HEK293 (cell line): ENCODE data around the gene PYHIN1.

Experiments used
- CTCF ChIA-PET: fragments of 350-600 bp; formaldehyde crosslinking; extraction: SDS; loops from one replicate; lab custom pipeline; 2021; ENCODE audit warnings: antibody characterized with exemption; lab: Yijun Ruan, JAX
- POLR2A ChIA-PET: fragments of 300-600 bp; formaldehyde crosslinking; extraction: SDS; loops from one replicate; lab custom pipeline; 2020; ENCODE audit warnings: antibody characterized with exemption, inconsistent platforms; lab: Yijun Ruan, JAX
- H3K27ac ChIP-seq: fragments of 200-500 bp; sonication (Bioruptor generic); 2 replicates; pipeline ENCODE4 v1.5.1; 2014; ENCODE audit warnings: low read depth, low read length, control low read depth, inconsistent platforms; ENCODE audit errors: extremely low read depth
- H3K36me3 ChIP-seq, 2 experiments: fragments of 200-500 bp in 1 of 2; sonication (Bioruptor generic) in 1 of 2; 1 replicate in 1 of 2; 2 replicates in 1 of 2; pipeline ENCODE4 v1.5.1; 2014 to 2017; ENCODE audit warnings: inconsistent platforms in 2 of 2, low read length in 2 of 2; ENCODE audit not compliant: control insufficient read depth in 2 of 2, insufficient read depth in 1 of 2
- H3K4me1 ChIP-seq: fragments of 200-500 bp; sonication (Bioruptor generic); 2 replicates; pipeline ENCODE4 v1.5.1; 2014; ENCODE audit warnings: mild to moderate bottlenecking, low read length, inconsistent platforms; ENCODE audit not compliant: control insufficient read depth, insufficient read depth
- H3K4me3 ChIP-seq: 2 replicates; pipeline ENCODE4 v1.5.1; 2011; ENCODE audit warnings: low read depth, mild to moderate bottlenecking, control low read depth, low read length, moderate library complexity
- H3K9me3 ChIP-seq: fragments of 200-500 bp; sonication (Bioruptor generic); 2 replicates; pipeline ENCODE4 v1.5.1; 2014; ENCODE audit warnings: low read depth, low read length, inconsistent platforms; ENCODE audit not compliant: control insufficient read depth, insufficient read depth
- BCL11B ChIP-seq: fragments of 450-650 bp; formaldehyde crosslinking; IDR thresholded peaks from 2 replicates; pipeline ENCODE4 v1.5.1; 2016; ENCODE audit warnings: low read depth, missing biosample characterization, missing genetic modification characterization
- GLI2 ChIP-seq: fragments of 450-650 bp; formaldehyde crosslinking; IDR thresholded peaks from 2 replicates; pipeline ENCODE4; 2017; ENCODE audit warnings: missing biosample characterization, missing genetic modification characterization, low read depth, borderline replicate concordance
- GLIS2 ChIP-seq: fragments of 450-650 bp; formaldehyde crosslinking; IDR thresholded peaks from 2 replicates; pipeline ENCODE4 v1.5.1; 2016; ENCODE audit warnings: missing biosample characterization, missing genetic modification characterization
- HOXD13 ChIP-seq: sonication (generic); formaldehyde crosslinking; IDR thresholded peaks from 2 replicates; pipeline ENCODE4 v1.8.0; 2022; ENCODE audit warnings: missing genetic modification reagents, borderline replicate concordance
- KLF9 ChIP-seq: fragments of 450-650 bp; formaldehyde crosslinking; IDR thresholded peaks from 2 replicates; pipeline ENCODE4 v1.5.1; 2016; ENCODE audit warnings: missing biosample characterization, missing genetic modification characterization, low read depth
- MEIS1 ChIP-seq: sonication (generic); formaldehyde crosslinking; IDR thresholded peaks from 2 replicates; pipeline ENCODE4 v1.8.1; 2022; ENCODE audit warnings: missing genetic modification reagents, mild to moderate bottlenecking, borderline replicate concordance
- PRDM4 ChIP-seq: fragments of 450-650 bp; formaldehyde crosslinking; IDR thresholded peaks from 2 replicates; pipeline ENCODE4 v1.5.1; 2017; ENCODE audit warnings: missing biosample characterization, missing genetic modification characterization
- RBAK ChIP-seq: fragments of 450-650 bp; formaldehyde crosslinking; IDR thresholded peaks from 2 replicates; pipeline ENCODE4 v1.5.1; 2016; ENCODE audit warnings: missing biosample characterization, missing genetic modification characterization
- YY2 ChIP-seq: fragments of 450-650 bp; formaldehyde crosslinking; IDR thresholded peaks from 2 replicates; pipeline ENCODE4 v1.5.1; 2016; ENCODE audit warnings: missing biosample characterization, missing genetic modification characterization
- ZEB2 ChIP-seq: fragments of 450-650 bp; formaldehyde crosslinking; IDR thresholded peaks from 2 replicates; pipeline ENCODE4 v1.5.1; 2016; ENCODE audit warnings: missing biosample characterization, missing genetic modification characterization
- ZNF10 ChIP-seq: fragments of 450-650 bp; formaldehyde crosslinking; IDR thresholded peaks from 2 replicates; pipeline ENCODE4 v1.5.1; 2017; ENCODE audit warnings: missing biosample characterization, missing genetic modification characterization
- ZNF16 ChIP-seq: fragments of 450-650 bp; formaldehyde crosslinking; IDR thresholded peaks from 2 replicates; pipeline ENCODE4 v1.5.1; 2016; ENCODE audit warnings: low read depth, missing biosample characterization, missing genetic modification characterization
- ZNF510 ChIP-seq: fragments of 450-650 bp; formaldehyde crosslinking; IDR thresholded peaks from 2 replicates; pipeline ENCODE4 v1.5.1; 2018; ENCODE audit warnings: mild to moderate bottlenecking, missing genetic modification characterization, missing biosample characterization; ENCODE audit not compliant: insufficient replicate concordance
- ZNF555 ChIP-seq: fragments of 450-650 bp; formaldehyde crosslinking; conservative IDR thresholded peaks from 2 replicates; pipeline ENCODE4 v1.5.1; 2017; ENCODE audit warnings: missing biosample characterization, mild to moderate bottlenecking, missing genetic modification characterization, inconsistent platforms
- ZNF664 ChIP-seq: fragments of 450-650 bp; formaldehyde crosslinking; IDR thresholded peaks from 2 replicates; pipeline ENCODE4 v1.5.1; 2016; ENCODE audit warnings: missing biosample characterization, missing genetic modification characterization
- ZNF677 ChIP-seq: fragments of 450-650 bp; IDR thresholded peaks from 2 replicates; pipeline ENCODE4 v1.5.0; 2018; ENCODE audit warnings: missing biosample characterization, mild to moderate bottlenecking, missing genetic modification characterization, moderate library complexity
- TF ChIP-seq, protein P1 (sequence below): sonication (generic); formaldehyde crosslinking; IDR thresholded peaks from 2 replicates; pipeline ENCODE4 v1.8.1; 2022; ENCODE audit warnings: mild to moderate bottlenecking, moderate library complexity, missing genetic modification reagents
- TF ChIP-seq, protein P2 (sequence below): fragments of 450-650 bp; formaldehyde crosslinking; IDR thresholded peaks from 2 replicates; pipeline ENCODE4 v1.5.1; 2016; ENCODE audit warnings: missing biosample characterization, missing genetic modification characterization
- TF ChIP-seq, protein P3 (sequence below): fragments of 450-650 bp; formaldehyde crosslinking; IDR thresholded peaks from 2 replicates; pipeline ENCODE4 v1.5.1; 2016; ENCODE audit warnings: missing biosample characterization, missing genetic modification characterization

The PYHIN1 gene

GRCh38 chr1:158931055-158931737 is at the start of gene PYHIN1:
PYHIN1 (plus strand) TSS chr1:158931552; CDS start chr1:158936911, 5,359 bp downstream.
- H3K36me3 ChIP-seq: no peaks in the 10 kb centered on the region
- H3K27ac ChIP-seq: no peak within 1 kb of the TSS
- TF ChIP-seq ZNF677 (tag by site-specific recombination) (no peak), HOXD13 (no peak), ZNF664 (tag by site-specific recombination) (no peak), KLF9 (tag by site-specific recombination) (no peak), GLIS2 (tag by site-specific recombination) (no peak), PRDM4 (tag by site-specific recombination) (no peak), YY2 (tag by site-specific recombination) (no peak), ZEB2 (no peak), RBAK (tag by site-specific recombination) (no peak), ZNF10 (tag by site-specific recombination) (no peak), BCL11B (tag by site-specific recombination) (no peak), ZNF16 (tag by site-specific recombination) (no peak), MEIS1 (CRISPR knock-in tag) (no peak), GLI2 (tag by site-specific recombination) (no peak), ZNF555 (tag by site-specific recombination) (no peak), ZNF510 (no peak)
- TF ChIP-seq, protein P1, sequence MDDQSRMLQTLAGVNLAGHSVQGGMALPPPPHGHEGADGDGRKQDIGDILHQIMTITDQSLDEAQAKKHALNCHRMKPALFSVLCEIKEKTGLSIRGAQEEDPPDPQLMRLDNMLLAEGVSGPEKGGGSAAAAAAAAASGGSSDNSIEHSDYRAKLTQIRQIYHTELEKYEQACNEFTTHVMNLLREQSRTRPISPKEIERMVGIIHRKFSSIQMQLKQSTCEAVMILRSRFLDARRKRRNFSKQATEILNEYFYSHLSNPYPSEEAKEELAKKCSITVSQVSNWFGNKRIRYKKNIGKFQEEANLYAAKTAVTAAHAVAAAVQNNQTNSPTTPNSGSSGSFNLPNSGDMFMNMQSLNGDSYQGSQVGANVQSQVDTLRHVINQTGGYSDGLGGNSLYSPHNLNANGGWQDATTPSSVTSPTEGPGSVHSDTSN (CRISPR knock-in tag): no peak
- TF ChIP-seq, protein P2, sequence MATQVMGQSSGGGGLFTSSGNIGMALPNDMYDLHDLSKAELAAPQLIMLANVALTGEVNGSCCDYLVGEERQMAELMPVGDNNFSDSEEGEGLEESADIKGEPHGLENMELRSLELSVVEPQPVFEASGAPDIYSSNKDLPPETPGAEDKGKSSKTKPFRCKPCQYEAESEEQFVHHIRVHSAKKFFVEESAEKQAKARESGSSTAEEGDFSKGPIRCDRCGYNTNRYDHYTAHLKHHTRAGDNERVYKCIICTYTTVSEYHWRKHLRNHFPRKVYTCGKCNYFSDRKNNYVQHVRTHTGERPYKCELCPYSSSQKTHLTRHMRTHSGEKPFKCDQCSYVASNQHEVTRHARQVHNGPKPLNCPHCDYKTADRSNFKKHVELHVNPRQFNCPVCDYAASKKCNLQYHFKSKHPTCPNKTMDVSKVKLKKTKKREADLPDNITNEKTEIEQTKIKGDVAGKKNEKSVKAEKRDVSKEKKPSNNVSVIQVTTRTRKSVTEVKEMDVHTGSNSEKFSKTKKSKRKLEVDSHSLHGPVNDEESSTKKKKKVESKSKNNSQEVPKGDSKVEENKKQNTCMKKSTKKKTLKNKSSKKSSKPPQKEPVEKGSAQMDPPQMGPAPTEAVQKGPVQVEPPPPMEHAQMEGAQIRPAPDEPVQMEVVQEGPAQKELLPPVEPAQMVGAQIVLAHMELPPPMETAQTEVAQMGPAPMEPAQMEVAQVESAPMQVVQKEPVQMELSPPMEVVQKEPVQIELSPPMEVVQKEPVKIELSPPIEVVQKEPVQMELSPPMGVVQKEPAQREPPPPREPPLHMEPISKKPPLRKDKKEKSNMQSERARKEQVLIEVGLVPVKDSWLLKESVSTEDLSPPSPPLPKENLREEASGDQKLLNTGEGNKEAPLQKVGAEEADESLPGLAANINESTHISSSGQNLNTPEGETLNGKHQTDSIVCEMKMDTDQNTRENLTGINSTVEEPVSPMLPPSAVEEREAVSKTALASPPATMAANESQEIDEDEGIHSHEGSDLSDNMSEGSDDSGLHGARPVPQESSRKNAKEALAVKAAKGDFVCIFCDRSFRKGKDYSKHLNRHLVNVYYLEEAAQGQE: no peak
- TF ChIP-seq, protein P3, sequence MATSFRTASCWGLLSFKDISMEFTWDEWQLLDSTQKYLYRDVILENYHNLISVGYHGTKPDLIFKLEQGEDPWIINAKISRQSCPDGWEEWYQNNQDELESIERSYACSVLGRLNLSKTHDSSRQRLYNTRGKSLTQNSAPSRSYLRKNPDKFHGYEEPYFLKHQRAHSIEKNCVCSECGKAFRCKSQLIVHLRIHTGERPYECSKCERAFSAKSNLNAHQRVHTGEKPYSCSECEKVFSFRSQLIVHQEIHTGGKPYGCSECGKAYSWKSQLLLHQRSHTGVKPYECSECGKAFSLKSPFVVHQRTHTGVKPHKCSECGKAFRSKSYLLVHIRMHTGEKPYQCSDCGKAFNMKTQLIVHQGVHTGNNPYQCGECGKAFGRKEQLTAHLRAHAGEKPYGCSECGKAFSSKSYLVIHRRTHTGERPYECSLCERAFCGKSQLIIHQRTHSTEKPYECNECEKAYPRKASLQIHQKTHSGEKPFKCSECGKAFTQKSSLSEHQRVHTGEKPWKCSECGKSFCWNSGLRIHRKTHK (tag by site-specific recombination): no peak
- TF ChIP-seq, all 188 proteins: peak for 0
- H3K4me1 ChIP-seq: no peaks in the 10 kb centered on the region
- POLR2A ChIA-PET: no interaction called here
- CTCF ChIA-PET: no interaction called here
- no peak within 1 kb of the TSS for H3K4me3 ChIP-seq
- no peaks in the 10 kb centered on the region for H3K9me3 ChIP-seq
